HG03060 (cell line): Measurements from ENCODE around the gene PAK2.
"Not testable (repeated sequence)": the region's sequence is repeated elsewhere in the genome, so short reads cannot be mapped to it uniquely, and the experiment has no call there.

Experiments
- ATAC-seq: cut with Tn5 transposase; IDR thresholded peaks from one replicate; pipeline ENCODE4 v1.9.1; 2021; ENCODE audit warnings: low read depth, moderate number of reproducible peaks; ENCODE audit not compliant: unreplicated experiment

The PAK2 gene

DNA sequence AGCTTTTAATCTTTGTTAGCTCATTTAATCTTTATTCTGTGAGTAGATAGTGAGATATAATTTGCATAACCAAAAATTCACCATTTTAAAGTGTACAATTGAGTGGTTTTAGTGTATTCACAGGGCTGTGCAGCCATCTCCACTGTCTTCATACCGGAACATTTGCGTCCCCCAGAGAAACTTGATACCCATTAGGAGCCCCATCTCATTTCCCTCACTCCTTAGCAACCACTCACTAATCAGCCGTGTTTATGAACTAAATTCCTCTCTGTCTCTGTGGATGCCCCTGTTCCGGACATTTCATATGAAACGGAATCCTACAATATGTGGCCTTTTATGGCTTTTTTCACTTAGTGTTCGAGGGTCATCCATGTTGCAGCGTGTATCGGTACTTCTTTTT, 38.2 kb downstream of the PAK2 start:
- ATAC-seq: no peak

DNA sequence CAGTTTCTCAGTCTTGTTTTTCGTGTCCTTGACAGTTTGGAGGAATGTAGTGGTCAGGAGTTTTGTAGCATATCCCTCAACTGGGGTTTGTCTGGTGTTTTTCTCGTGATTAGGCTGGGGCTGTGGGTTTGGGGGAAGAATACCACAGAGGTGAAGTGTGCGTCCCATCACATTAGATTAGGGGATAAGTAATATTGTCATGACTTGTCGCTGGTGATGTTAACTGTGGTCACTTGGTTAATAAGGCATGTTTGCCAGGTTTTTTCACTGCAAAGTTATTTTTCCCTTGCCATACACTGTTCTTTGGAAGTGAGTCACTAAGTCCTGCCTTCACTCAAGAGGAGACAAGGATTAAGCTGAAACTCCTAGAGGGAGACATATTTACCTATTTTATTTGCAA, 39.1 kb downstream of the PAK2 start:
- ATAC-seq: no peak

DNA sequence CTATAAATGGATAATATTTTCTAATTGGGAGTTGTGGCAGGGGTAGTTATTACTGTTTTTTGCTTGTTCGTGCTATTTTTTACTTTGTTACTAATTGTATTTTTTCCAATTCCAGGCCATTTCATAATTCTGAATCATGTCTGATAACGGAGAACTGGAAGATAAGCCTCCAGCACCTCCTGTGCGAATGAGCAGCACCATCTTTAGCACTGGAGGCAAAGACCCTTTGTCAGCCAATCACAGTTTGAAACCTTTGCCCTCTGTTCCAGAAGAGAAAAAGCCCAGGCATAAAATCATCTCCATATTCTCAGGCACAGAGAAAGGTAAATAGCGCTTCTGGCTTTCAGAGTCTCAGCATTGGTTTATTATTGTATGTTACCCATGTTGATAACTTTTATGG, 42.9 kb downstream of the PAK2 start:
- no peak for ATAC-seq

DNA sequence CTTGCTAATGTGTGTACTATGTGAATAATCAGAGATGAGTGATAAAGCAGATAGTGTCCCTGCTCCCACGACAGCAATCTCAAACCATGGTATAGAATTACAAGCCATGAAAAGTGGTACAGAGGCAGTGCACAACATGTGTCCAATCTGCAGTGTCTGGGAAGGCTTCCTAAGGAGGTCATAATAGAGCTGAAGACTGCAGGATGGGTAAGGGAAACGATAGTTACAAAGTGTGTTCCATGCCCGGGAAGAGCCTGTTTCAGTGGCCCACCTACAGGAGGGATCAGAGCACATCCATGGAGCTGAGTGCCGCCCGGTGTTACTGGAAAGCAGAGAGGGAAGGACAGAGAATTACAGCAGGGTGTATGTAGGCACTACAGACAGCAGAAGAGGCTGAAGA, 48.9 kb downstream of the PAK2 start:
- no peak for ATAC-seq

DNA sequence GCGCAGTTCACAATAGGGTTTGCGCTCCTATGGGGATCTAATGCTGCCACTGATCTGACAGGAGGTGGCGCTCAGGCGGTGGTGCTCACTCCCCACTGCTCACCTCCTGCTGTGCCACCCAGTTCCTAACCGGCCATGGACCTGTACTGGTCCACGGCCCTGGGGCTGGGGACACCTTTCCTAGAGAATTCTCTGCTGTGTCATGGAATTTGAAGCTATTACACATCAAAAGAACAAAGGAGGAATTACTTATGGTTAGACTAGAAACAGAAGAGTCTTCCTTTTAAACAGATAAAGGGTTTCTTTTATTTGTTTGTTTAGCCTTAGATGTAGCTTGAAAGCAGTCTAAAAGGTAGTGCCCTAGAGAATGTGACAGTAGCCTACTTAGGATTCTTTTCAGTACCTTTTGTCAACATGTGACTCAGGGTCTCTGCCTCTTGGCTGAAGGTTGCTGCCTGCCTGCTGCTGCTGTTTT, 50.3 kb downstream of the PAK2 start:
- no peak for ATAC-seq

DNA sequence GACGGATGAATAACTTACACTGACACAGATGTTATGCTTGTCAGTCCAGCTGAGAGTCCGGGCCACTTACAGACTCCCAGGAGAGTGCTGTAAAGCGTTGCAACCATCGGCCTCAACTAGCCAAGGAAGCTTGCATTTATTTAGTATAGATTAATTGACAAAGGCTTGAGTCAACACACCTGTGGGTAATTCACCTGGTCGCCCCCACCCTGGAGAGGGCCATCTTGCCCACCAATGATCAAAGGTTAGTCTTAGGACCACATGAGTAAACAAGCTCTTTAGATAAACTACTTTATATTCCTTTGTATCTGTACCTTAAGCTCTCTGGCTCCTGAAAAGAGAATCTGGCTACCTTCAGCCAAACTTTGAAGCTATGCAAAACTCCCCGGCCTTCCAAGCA, 51.0 kb downstream of the PAK2 start:
- ATAC-seq: no peak

DNA sequence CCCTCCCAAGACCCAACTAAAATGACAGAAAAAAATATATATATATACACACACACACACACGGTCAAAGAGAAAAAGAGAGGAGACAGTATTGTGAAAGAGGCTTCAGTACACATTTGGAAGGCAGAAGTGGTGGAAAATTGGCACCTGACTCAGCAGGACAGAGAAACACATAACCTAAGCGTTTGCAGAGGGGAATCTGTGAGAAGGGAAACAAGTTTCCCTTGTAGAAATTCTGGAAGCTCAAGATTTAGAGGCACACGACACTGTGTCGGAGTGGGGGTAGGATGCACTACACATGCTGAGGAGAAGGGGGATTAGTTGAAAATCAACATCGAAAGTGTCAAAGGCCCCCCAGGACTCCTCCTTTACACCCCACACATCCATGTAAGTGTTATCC, 53.1 kb downstream of the PAK2 start:
- ATAC-seq: no peak

DNA sequence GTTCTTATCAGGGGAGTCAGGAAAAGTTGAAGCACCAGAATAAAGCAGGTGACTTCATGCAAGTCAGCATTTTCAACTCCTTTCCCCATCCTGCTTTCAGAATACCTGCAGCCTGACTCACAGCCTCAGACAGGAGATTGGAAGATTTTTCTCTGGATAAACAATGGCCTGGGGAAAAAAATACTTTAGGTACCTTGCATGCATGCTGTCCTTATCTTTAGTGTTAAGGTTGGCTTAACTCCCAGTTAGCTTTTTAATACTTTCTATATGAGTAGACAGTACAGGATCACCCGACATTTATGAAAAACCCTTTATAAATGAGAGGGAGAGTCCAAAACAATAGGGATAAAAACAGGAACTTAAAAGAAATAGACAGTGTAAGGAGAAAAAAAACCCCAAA, 53.6 kb downstream of the PAK2 start:
- ATAC-seq: no peak

DNA sequence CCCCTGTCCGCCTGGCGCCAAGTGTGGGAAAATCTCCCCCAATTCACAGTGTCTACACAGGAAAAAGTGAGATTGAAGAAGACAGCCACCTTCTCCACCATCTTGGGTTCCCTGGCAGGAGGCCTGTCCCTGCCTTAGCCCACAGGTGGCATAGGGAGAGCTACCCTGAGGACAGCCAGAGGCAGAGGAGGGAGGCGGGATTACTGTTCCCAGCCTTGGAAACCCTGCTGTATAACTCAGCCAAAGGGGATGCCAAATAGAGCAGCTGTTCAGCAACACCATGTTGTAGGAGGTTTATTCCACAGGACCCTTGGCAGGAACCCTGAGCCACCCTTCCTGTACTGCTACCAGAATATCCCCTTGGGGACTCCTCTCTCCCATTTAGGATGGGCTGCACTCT, 54.8 kb downstream of the PAK2 start:
- ATAC-seq: no peak

DNA sequence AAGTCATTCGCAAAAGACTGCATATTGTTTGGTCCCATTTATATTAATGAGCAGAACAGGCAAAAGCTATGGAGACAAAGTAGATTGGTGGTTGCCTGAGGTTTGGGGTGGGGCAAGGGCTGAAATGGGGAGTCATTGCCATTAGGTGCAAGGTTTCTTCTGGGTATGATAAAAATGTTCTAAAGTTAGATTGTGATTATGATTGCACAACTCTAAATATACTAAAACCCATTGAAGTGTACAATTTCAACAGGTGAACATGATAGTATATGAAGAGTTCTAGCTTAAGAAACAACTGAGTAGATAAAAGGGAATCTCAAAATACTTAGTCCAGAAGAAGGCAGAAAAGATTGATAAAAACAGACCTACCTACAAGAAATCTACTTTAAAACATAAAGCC, 56.7 kb downstream of the PAK2 start:
- no peak for ATAC-seq

DNA sequence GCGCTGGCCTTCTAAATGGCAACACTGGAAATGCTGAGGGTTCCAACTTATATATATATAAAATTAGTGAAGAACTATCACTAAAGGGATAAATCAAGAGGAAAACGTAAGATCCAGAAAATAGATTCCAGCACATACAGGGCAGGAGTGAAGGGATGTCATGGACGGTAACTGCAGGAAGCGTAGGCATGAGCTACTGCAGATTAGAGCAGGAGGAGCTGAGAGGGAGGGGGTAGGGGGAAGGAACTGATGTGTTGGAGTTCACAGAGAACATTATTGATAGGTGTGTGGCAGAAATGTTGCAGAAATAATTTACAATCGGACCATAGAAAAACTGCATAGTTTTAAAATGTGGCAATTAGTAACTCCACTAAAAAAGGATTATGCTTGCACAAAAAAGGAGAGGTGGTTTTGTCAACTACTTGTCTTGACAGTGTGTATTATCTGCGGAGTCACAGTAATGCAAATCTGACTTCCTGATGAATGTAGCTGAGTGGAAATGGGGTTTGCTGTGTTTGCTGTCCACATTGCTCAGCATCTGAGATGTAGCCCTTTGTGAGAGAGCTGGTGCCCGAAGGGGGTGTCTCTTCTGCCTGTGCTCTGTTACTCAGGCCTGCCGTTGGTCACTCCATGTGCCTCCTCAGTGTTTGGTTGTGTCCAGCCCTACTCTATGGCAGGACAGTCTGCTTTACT, 61.2 kb downstream of the PAK2 start:
- ATAC-seq: no peak

DNA sequence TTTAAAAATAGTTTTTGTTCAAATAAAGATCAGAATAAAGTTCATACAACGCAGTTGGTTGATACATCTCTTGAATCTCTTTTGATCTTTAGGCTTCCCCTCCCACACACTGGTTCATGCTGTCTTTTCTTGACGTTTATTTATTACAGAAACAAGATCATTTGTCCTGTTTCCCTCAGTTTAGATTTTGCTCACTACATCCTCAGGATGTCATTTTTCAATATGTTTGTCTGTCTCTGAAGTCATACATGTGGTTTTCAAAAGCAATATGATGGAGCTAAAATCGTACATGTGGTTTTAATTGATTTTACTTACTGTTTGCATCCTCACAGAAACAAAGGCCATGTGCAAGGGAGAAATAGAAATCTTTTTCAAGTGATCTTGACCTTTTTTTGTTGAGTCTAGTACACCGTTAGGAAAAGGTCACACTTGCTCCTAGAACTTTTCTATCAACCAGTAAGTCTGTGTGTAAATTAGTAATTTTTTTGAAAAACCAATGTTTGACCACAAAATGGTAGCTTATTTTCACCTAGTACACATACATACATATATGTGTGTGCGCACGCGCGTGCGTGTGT, 64.3 kb downstream of the PAK2 start:
- ATAC-seq: no peak

DNA sequence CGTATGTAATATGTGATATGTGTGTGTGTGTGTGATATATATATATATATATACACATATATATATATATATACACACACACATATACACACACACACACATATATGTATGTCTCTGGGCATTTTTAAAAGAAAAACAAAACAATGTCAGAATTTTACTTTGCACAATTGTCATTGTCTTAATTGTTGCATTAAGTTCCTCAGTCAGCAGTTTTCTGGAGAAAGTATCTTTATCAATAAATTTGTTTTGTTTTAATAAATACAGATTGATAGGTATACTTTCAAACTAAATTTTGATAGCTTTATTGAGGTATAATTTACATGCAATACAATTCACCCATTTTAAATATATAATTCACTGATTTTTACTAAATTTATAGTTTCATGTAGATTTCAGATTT, 65.1 kb downstream of the PAK2 start:
- no peak for ATAC-seq

DNA sequence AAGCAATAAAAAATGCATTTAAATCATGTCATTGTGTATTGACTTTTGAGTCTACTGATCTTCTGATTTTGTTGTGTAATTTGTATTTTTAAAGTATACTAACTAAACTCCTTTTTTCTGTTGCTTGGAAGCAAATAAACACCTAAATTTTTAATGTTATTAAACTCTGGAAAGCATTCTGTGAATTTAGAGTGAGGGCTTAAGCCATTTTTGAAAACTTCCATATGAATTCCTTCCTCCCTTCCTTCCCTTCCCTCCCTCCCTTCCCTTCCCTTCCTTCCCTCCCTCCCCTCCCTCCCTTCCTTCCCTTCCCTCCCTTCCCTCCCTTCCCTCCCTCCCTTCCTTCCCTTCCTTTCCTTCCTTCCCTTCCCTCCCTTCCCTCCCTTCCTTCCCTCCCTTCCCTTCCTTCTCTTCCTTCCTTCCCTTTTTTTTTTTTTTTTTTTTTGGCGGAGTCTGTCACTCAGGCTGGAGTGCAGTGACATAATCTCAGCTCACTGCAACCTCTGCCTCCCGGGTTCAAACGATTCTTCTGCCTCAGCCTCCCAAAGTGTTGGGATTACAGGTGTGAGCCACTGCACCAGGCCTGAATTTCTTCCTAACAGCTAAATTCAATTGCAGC, 71.4 kb downstream of the PAK2 start:
- no peak for ATAC-seq

DNA sequence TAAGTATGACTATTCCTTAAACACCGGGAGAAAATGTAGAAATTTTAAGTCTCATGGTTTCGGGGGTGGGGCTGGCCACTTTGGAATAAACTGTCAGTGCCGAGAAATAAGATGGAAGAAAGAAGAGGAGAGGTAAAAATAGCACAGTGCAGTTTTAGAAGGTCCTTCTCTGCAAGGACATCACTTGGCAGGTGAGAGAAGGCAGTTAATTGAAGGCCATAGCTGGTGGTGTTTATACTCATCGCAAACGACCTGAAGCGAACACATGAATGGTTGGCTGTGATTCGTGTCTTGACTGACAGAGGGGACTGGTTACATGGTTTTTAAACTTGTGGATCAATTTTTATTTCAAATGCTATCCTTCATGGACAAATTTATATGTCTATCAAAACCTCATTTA, 73.2 kb downstream of the PAK2 start:
- no peak for ATAC-seq

DNA sequence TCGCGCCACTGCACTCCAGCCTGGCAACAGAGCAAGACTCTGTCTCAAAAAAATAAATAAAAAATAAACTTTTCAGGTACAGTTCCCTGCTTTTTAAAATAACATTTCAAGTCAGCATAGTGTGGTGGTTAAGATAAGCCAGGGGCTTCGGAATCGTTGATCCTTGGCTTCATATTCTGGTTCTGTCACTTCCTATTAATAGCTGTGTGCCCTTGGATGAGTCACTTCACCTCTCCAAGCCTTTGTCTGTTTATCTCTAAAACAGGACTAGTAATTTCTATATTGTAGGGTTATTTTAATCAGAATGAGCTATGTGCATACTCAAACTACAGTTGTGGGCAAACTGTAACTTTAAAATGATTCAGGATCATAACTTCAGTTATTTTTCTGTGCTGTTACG, 74.2 kb downstream of the PAK2 start:
- ATAC-seq: no peak

DNA sequence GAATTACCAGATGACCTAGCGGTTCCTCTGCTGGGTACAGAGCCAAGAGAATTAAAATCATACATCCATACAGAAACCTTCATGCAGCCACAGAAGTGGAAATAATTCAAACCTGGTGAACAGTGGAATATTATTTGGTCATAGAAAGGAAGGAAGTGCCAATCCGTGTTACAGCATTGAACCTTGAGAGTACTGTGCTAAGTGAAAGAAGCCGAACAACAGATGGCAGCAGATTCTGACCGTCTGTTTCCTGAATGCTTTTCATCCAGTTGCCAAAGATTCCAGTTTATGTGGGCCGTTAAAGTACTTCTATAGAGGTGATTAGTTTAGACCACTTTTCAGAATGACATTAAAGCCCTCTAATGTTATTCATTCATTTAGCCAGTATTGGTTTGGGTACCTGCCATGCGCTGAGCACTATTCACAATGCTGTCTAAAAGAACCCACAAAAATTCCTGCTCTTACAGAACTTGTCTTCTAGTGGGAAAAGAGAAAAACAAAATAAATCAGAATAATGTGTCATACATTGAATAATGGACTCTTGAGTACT, 82.2 kb downstream of the PAK2 start:
- ATAC-seq: no peak

DNA sequence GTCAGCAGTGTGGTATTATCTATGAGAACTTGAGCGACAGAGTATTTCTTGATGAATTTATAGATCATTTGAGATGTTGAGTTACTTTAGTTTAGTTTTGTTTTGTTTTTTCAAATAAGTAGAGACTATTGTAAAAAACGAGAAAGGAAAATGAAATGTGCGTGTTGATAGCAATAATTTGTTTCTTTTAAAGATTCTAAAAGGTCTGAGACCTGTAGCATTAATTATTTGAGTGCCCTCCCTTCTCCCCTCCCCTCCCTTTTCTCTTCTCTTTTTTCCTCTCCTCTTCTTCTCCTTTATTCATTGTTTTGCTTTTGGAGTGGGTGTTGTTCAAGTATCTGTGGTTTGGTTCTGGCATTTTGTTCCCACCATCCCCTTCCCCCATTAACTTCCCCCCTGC, 90.0 kb downstream of the PAK2 start:
- ATAC-seq: not testable (repeated sequence)

DNA sequence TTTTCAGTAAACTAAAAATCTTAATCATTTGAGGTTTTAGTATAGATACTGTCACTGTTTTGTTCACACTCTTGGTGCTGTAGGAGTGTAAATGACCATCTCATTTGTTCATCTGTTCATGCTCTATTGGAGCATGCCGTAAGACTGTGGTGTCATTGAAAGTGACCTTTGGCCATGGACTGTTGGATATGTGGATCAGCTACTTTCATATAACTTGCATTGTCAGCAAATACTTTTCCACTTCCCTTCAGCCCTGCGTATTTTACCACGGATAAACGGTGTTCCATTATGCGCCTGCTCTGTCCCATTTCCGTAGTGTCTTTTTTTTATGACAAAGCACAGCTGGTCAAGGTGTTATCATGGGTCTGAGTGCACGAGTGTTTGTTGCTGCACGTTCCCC, 95.4 kb downstream of the PAK2 start:
- no peak for ATAC-seq

DNA sequence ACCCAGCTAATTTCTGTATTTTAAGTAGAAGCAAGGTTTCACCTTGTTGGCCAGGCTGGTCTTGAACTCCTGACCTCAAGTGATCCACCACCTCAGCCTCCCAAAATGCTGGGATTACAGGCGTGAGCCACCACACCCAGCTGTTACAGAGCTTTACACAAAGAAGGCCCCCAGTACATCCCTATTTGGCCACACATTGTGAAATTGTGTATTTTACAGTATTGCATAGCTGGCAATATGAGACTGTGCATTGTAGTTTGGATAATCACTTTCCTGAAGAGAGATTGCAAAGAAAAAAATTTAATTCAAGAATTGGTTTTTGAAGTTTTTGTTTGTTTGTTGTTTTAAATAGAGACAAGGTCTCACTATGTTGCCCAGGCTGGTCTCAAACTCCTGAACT, 97.0 kb downstream of the PAK2 start:
- not testable (repeated sequence) for ATAC-seq

DNA sequence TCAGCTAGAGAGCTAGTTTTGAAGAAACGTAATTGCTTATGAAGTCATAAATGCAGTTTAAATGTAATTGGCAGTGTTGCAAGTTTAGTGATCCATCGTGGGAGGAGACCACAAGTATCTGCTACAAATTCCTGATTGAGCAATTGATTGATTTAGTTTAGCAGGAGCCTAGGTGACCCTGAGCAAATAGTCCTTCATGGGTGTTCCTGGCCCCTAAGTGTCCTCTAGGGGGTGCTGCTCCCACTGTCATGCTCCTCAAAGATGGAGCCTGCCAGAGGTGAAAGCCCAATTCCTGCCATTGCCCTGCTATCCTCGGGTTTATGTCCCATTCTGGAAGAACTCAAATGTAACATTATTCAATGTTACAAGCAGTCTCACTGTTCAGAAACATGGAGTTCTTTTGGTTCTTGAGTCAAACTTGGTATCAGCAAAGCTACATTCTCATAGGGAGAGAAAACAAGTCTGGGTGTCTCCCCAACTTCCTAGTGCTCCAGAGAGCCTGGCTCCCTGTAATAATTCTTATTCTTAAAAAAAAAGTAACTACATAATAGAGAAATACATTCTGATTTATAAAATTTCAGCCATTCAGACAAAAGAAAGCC, 98.3 kb downstream of the PAK2 start:
- ATAC-seq: no peak
